T-helper 1 cell treated with Interleukin-12 subunit alpha and Interleukin-12 subunit beta and Interleukin-4 antibody, amounts not matched to agents 30 μg/mL and 1 μg/mL, for 36 hours (primary cell): ENCODE data around the gene B3GALT5.
"Not testable (repeated sequence)": the region's sequence is repeated elsewhere in the genome, so short reads cannot be mapped to it uniquely, and the experiment has no call there.

ENCODE experiments used
- H3K27ac Mint-ChIP-seq: one replicate; pipeline ENCODE4 v1.8.0; 2021; ENCODE audit warnings: mild to moderate bottlenecking, mixed read lengths
- H3K27me3 Mint-ChIP-seq: one replicate; pipeline ENCODE4 v1.8.0; 2021; ENCODE audit warnings: low read depth, mixed read lengths
- H3K36me3 Mint-ChIP-seq: one replicate; pipeline ENCODE4 v1.8.0; 2021; ENCODE audit warnings: low read depth, mixed read lengths
- H3K4me1 Mint-ChIP-seq: one replicate; pipeline ENCODE4 v1.8.0; 2021; ENCODE audit warnings: low read depth, mixed read lengths
- H3K4me3 Mint-ChIP-seq: one replicate; pipeline ENCODE4 v1.8.0; 2021; ENCODE audit warnings: mild to moderate bottlenecking, moderate library complexity, mixed read lengths
- H3K9me3 Mint-ChIP-seq: one replicate; pipeline ENCODE4 v1.8.0; 2021; ENCODE audit warnings: mixed read lengths

The B3GALT5 gene

GRCh38 chr21:39612233-39613040 lies at the start of gene B3GALT5:
B3GALT5 (plus strand) TSS chr21:39612940; CDS start chr21:39660560, 47,620 bp downstream.
- H3K4me1 Mint-ChIP-seq, result no peaks in the 10 kb centered on the region
- no peaks in the 10 kb centered on the region for H3K9me3 Mint-ChIP-seq
- H3K4me3 Mint-ChIP-seq, result no peak within 1 kb of the TSS
- no peaks in the 10 kb centered on the region for H3K36me3 Mint-ChIP-seq
- H3K27me3 Mint-ChIP-seq, result peaks cover 51% of the 10 kb centered on the region
- no peak within 1 kb of the TSS for H3K27ac Mint-ChIP-seq

GRCh38 chr21:39564200-39564599 lies 48.5 kb upstream of the B3GALT5 start:
- Mint-ChIP-seq H3K4me1 (no peaks in the 10 kb centered on the region), H3K9me3 (no peaks in the 10 kb centered on the region), H3K36me3 (no peaks in the 10 kb centered on the region), H3K4me3 (no peak overlapping the region), H3K27me3 (no peaks in the 10 kb centered on the region), H3K27ac (no peak overlapping the region)

GRCh38 chr21:39567180-39567972 lies 45.4 kb upstream of the B3GALT5 start:
- H3K9me3 Mint-ChIP-seq, result no peaks in the 10 kb centered on the region
- H3K27me3 Mint-ChIP-seq, result no peaks in the 10 kb centered on the region
- H3K4me3 Mint-ChIP-seq, result no peak overlapping the region
- H3K36me3 Mint-ChIP-seq, result no peaks in the 10 kb centered on the region
- H3K4me1 Mint-ChIP-seq, result no peaks in the 10 kb centered on the region
- H3K27ac Mint-ChIP-seq, result no peak overlapping the region

GRCh38 chr21:39568361-39568760 lies 44.4 kb upstream of the B3GALT5 start:
- Mint-ChIP-seq H3K36me3 (no peaks in the 10 kb centered on the region), H3K9me3 (no peaks in the 10 kb centered on the region), H3K4me1 (no peaks in the 10 kb centered on the region), H3K27ac (no peak overlapping the region), H3K27me3 (no peaks in the 10 kb centered on the region), H3K4me3 (no peak overlapping the region)

GRCh38 chr21:39575775-39576174 lies 37.0 kb upstream of the B3GALT5 start:
- Mint-ChIP-seq H3K27ac (no peak overlapping the region), H3K36me3 (no peaks in the 10 kb centered on the region), H3K27me3 (no peaks in the 10 kb centered on the region), H3K9me3 (no peaks in the 10 kb centered on the region), H3K4me1 (no peaks in the 10 kb centered on the region), H3K4me3 (no peak overlapping the region)

- no peak overlapping the region for H3K27ac Mint-ChIP-seq
- no peaks in the 10 kb centered on the region for H3K9me3 Mint-ChIP-seq
- H3K36me3 Mint-ChIP-seq, result no peaks in the 10 kb centered on the region
- H3K27me3 Mint-ChIP-seq, result no peaks in the 10 kb centered on the region
- no peaks in the 10 kb centered on the region for H3K4me1 Mint-ChIP-seq
- H3K4me3 Mint-ChIP-seq, result no peak overlapping the region
These were observed 36.1 kb upstream of the B3GALT5 start for GRCh38 chr21:39576518-39577128.

- H3K27ac Mint-ChIP-seq, result no peak overlapping the region
- H3K4me3 Mint-ChIP-seq, result no peak overlapping the region
- no peaks in the 10 kb centered on the region for H3K4me1 Mint-ChIP-seq
- H3K27me3 Mint-ChIP-seq, result no peaks in the 10 kb centered on the region
- no peaks in the 10 kb centered on the region for H3K36me3 Mint-ChIP-seq
- no peaks in the 10 kb centered on the region for H3K9me3 Mint-ChIP-seq
These were observed 32.9 kb upstream of the B3GALT5 start for GRCh38 chr21:39579734-39580332.

- no peaks in the 10 kb centered on the region for H3K9me3 Mint-ChIP-seq
- H3K4me3 Mint-ChIP-seq, result no peak overlapping the region
These were observed 32.0 kb upstream of the B3GALT5 start for GRCh38 chr21:39580744-39581143.

GRCh38 chr21:39581414-39581813 lies 31.3 kb upstream of the B3GALT5 start:
- H3K27me3 Mint-ChIP-seq, result no peaks in the 10 kb centered on the region
- no peak overlapping the region for H3K4me3 Mint-ChIP-seq
- no peaks in the 10 kb centered on the region for H3K9me3 Mint-ChIP-seq
- no peak overlapping the region for H3K27ac Mint-ChIP-seq
- H3K4me1 Mint-ChIP-seq, result no peaks in the 10 kb centered on the region
- no peaks in the 10 kb centered on the region for H3K36me3 Mint-ChIP-seq

More at GRCh38 chr21:39580744-39581143, 32.0 kb upstream of the B3GALT5 start:
- Mint-ChIP-seq H3K27ac (no peak overlapping the region), H3K27me3 (no peaks in the 10 kb centered on the region), H3K36me3 (no peaks in the 10 kb centered on the region), H3K4me1 (no peaks in the 10 kb centered on the region)

- Mint-ChIP-seq H3K36me3 (no peaks in the 10 kb centered on the region), H3K27ac (no peak overlapping the region), H3K9me3 (no peaks in the 10 kb centered on the region), H3K4me1 (no peaks in the 10 kb centered on the region), H3K27me3 (no peaks in the 10 kb centered on the region), H3K4me3 (no peak overlapping the region)
These were observed 30.0 kb upstream of the B3GALT5 start for GRCh38 chr21:39582749-39583148.

- H3K4me1 Mint-ChIP-seq, H3K27me3 Mint-ChIP-seq, H3K36me3 Mint-ChIP-seq, H3K9me3 Mint-ChIP-seq, H3K4me3 Mint-ChIP-seq, H3K27ac Mint-ChIP-seq: not testable (repeated sequence)
These were observed 29.2 kb upstream of the B3GALT5 start for GRCh38 chr21:39583586-39583985.

GRCh38 chr21:39587376-39587775 lies 25.4 kb upstream of the B3GALT5 start:
- H3K27me3 Mint-ChIP-seq, result peaks cover 4% of the 10 kb centered on the region
- no peak overlapping the region for H3K4me3 Mint-ChIP-seq
- H3K27ac Mint-ChIP-seq, result no peak overlapping the region
- H3K4me1 Mint-ChIP-seq, result no peaks in the 10 kb centered on the region
- no peaks in the 10 kb centered on the region for H3K36me3 Mint-ChIP-seq
- no peaks in the 10 kb centered on the region for H3K9me3 Mint-ChIP-seq

GRCh38 chr21:39588884-39589283 lies 23.9 kb upstream of the B3GALT5 start:
- peaks cover 4% of the 10 kb centered on the region for H3K27me3 Mint-ChIP-seq

GRCh38 chr21:39593522-39593921 lies 19.2 kb upstream of the B3GALT5 start:
- Mint-ChIP-seq H3K36me3 (no peaks in the 10 kb centered on the region), H3K27me3 (peaks cover 4% of the 10 kb centered on the region), H3K9me3 (no peaks in the 10 kb centered on the region), H3K27ac (no peak overlapping the region), H3K4me3 (no peak overlapping the region), H3K4me1 (no peaks in the 10 kb centered on the region)

More at GRCh38 chr21:39588884-39589283, 23.9 kb upstream of the B3GALT5 start:
- H3K27ac Mint-ChIP-seq, result no peak overlapping the region
- H3K4me3 Mint-ChIP-seq, result no peak overlapping the region
- no peaks in the 10 kb centered on the region for H3K4me1 Mint-ChIP-seq
- H3K9me3 Mint-ChIP-seq, result no peaks in the 10 kb centered on the region
- no peaks in the 10 kb centered on the region for H3K36me3 Mint-ChIP-seq
